Mucosa of descending colon (tissue), 3 donors: ENCODE data around the gene TC2N. TPM values are rescaled to one million over a fixed set of nuclear protein-coding genes. Genes with fewer than 3 reads are reported as not detected.
A peak's percentile ranks its signal among the peaks of the same experiment; 100 is the strongest.

ENCODE experiments used
- ATAC-seq: fragments of 200-7000 bp; cut with Tn5 transposase; one replicate; pipeline ENCODE4 v1.9.1; 2020; ENCODE audit warnings: mild to moderate bottlenecking, moderate library complexity
- DNase-seq, 3 donors: peaks; one replicate each; pipeline ENCODE4 v3.0.0-alpha.2; 2020
- H3K36me3 ChIP-seq: fragments of 200-600 bp; one replicate; pipeline ENCODE4 v1.8.0; 2021; ENCODE audit warnings: low read depth, mild to moderate bottlenecking
- H3K4me1 ChIP-seq: fragments of 200-600 bp; one replicate; pipeline ENCODE4 v1.8.0; 2021; ENCODE audit warnings: low read depth, mild to moderate bottlenecking
- H3K4me3 ChIP-seq: fragments of 200-600 bp; one replicate; pipeline ENCODE4 v1.8.0; 2021; ENCODE audit warnings: mild to moderate bottlenecking
- H3K9me3 ChIP-seq: fragments of 200-600 bp; one replicate; pipeline ENCODE4 v1.8.0; 2021; ENCODE audit warnings: mild to moderate bottlenecking
- CTCF ChIP-seq: fragments of 200-600 bp; IDR thresholded peaks from one replicate; pipeline ENCODE4 v1.8.0; 2022; ENCODE audit warnings: antibody characterized with exemption, mild to moderate bottlenecking
- intact Hi-C, 2 donors: fragments of 100-400 bp; cut with DNase I in 1 of 2; cut with micrococcal nuclease in 1 of 2; formaldehyde crosslinking; loops; one replicate each; pipeline versions ENCODE4 v1.11.0 to v1.11.1; 2022; cut with DNase I, micrococcal nuclease
- total RNA-seq, 3 donors: library from RNA; stranded (reverse); fragmentation: NEBNext Ultra II Directional in 2 of 3; extraction: Animal tissue kit (Norgen Biotek cat#: 25700) in 2 of 3; gene quantifications; one replicate each; pipeline versions ENCODE4 v1.2.1 to v1.2.4, GENCODE V29; 2021 to 2023
- donor health status: DM: no; HTN: no; CAD: no; lungs with moderate emphysema.
- donor health status: DM: no; HTN: no; CAD: no.
- donor health status: DM: no; HTN: yes; CAD: no.

TC2N gene
- total RNA-seq, 3 donors from 2014 or later, result 39.0 to 75.1 (median 63.6) TPM

- no peak overlapping the region for H3K4me3 ChIP-seq
- ATAC-seq (no peak), DNase-seq (no peak)
- H3K36me3 ChIP-seq, result no peaks in the 10 kb centered on the region
- peaks cover 8% of the 10 kb centered on the region for H3K4me1 ChIP-seq
- no peak for TF ChIP-seq CTCF
- intact Hi-C loops, result no loop called here
- no peaks in the 10 kb centered on the region for H3K9me3 ChIP-seq
Observed at GRCh38 chr14:91831337-91831736, 36.0 kb downstream of the TC2N start.

- H3K4me1 ChIP-seq, result peaks cover 8% of the 10 kb centered on the region
- ATAC-seq (peak; percentile 60), DNase-seq (peak in 1 of 3 donors; percentile 76)
- H3K4me3 ChIP-seq, result no peak overlapping the region
- H3K9me3 ChIP-seq, result no peaks in the 10 kb centered on the region
- TF ChIP-seq CTCF, result no peak
- intact Hi-C loops, result no loop called here
- H3K36me3 ChIP-seq, result no peaks in the 10 kb centered on the region
Observed at GRCh38 chr14:91830777-91831176, 36.6 kb downstream of the TC2N start.

DNA sequence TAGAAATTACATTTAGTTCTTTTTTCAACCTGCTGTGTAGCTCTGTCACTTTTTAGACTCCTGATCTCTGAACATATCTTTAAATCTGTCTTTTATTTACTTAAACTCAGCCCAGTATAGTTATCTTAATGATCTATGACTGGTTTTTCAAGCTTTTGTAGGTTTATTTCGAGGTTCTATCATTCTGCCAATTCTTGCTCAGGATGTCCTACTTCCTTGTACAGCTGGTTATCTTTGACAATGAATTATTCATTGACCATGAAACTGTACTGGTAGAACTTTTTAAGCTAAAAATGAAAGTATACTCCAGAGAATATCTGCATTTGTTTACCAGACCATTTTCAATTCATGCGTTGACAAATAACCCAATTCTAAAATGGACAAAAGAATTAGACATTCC, 37.8 kb downstream of the TC2N start:
- no peak for DNase-seq
- intact Hi-C loops, result no loop called here
- Histone ChIP-seq H3K4me1 (peaks cover 8% of the 10 kb centered on the region), H3K36me3 (no peaks in the 10 kb centered on the region), H3K9me3 (no peaks in the 10 kb centered on the region), H3K4me3 (no peak overlapping the region)
- ATAC-seq, result peak; percentile 80
- no peak for TF ChIP-seq CTCF

DNA sequence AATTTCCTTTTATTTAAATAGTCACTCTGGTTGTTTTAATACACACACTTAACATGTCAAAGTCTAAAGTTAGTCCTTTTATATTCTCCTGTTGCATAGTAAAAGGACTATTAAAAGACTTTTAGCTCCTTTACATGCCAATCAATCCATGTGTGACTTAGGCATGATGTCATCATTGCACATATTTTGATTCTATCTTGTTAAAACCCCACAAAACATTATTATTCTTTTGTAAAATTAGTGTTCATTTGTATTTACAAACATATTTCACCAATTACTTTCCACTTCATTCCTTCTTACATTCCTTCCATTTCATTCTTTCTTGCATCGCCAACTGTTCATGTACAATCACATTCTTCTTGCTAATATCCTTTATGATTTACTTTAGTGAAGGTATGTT, 39.6 kb downstream of the TC2N start:
- ATAC-seq (no peak), DNase-seq (no peak)
- peaks cover 8% of the 10 kb centered on the region for H3K4me1 ChIP-seq
- no peak overlapping the region for H3K4me3 ChIP-seq
- intact Hi-C loops, result no loop called here
- H3K9me3 ChIP-seq, result no peaks in the 10 kb centered on the region
- TF ChIP-seq CTCF, result no peak
- no peaks in the 10 kb centered on the region for H3K36me3 ChIP-seq

DNA sequence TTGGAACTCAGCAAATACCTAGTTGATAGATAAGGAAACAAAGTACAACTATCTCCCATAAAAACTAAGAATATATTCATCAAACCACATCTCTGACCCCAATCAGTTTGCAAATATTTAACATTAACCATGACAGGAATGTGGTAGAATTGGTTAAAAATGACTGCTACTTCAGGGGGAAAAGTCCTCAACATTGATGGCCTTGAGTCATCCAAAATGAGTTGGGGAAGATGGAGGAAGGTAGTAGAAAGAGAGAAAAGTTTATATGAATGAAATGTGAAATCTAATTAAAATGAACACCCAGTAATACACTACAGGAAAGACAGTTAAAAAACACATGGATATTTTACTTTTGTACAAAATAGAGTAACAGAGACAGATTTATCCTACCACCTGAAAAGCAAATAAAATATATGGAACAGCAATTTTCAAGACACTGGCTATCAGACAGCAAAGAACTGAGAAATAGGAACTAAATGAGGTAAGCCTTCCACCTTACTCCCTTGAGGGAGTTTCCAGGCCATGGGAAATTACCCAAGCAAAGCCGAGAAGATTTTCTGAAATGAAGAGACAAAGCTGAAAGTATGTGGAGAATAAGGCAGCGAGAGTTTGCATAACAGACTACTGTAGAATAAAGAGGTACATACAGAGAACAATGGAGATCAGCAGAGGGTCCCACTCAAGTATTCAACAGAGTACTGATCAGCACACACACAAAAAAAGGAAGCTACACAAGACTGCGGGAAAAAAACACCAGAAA, 49.6 kb downstream of the TC2N start:
- no peak for DNase-seq
- ATAC-seq, result no peak
- no peak for TF ChIP-seq CTCF
- Histone ChIP-seq H3K4me1 (no peaks in the 10 kb centered on the region), H3K36me3 (no peaks in the 10 kb centered on the region), H3K9me3 (no peaks in the 10 kb centered on the region), H3K4me3 (no peak overlapping the region)
- intact Hi-C loops, result no loop called here
